Stimulated activated CD4-positive, alpha-beta T cell treated with anti-CD3 and anti-CD28 coated beads, Interleukin-15, amount 100 ng/mL, for 48 hours (primary cell): ENCODE results near the gene CALHM4.

Experiments used
- DNase-seq, 2 donors: peaks; one replicate each; pipeline ENCODE4 v3.0.0-alpha.2; 2020; ENCODE audit warnings: low read depth in 2 of 2

Gene CALHM4, protein sequence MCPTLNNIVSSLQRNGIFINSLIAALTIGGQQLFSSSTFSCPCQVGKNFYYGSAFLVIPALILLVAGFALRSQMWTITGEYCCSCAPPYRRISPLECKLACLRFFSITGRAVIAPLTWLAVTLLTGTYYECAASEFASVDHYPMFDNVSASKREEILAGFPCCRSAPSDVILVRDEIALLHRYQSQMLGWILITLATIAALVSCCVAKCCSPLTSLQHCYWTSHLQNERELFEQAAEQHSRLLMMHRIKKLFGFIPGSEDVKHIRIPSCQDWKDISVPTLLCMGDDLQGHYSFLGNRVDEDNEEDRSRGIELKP

DNA sequence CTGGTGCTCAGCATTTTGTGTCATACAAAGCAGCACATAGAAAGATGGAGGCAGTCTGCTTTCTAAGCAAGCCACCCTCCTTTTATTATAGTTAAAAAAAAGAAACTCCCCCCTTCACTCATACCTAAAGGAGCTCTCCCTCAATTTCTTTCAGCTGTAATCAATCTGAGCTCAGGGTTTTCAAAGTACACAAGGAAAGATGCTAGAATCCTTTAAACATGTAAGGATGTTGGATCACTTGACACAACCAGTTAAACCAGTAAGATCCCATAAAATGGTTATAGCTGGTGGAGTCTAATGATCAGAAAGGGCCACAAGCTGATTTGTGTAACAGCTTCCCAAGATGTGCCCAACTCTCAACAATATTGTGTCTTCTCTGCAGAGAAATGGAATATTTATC is at the start of gene CALHM4:
Gene CALHM4 (plus strand): TSS at position 301 of the 400 bp plus-strand sequence. CDS start 43 bp downstream, at position 344.
- no peak for DNase-seq

DNA sequence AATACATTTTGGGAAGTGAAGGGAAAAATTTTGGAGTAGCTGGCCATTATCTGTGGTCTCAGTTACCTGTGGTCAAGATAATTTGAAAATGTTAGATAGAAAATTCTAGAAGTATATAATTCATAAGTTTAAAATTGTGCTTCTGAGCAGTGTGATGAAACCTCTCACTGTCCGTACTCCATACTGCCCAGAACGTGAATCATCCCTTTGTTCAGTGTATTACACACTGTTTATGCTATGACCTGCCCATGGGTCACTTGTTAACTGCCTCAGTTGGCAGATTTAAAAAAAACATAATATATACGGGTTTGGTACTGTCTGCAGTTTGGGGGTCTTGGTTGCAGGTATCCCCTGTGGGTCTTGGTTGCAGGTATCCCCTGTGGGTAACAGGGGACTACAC is 46.2 kb upstream of the CALHM4 start:
- no peak for DNase-seq

DNA sequence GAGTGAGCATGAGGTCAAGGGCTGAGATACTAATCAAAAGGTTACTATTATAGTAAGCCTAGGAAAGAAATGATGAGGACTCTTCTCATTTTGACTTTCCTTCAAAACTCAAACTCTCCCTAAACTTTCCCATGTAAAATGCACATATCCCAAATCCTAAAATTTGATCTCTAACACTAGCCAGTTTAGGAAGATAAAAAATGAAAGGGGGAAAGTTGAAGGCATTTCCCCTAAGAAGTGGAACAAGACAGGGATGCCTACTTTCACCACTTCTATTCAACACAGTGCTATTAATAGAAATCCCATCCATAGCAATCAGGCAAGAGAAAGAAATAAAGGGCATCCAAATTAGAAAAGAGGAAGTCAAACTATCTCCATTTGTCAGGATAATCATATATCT is 45.0 kb upstream of the CALHM4 start:
- DNase-seq: no peak

DNA sequence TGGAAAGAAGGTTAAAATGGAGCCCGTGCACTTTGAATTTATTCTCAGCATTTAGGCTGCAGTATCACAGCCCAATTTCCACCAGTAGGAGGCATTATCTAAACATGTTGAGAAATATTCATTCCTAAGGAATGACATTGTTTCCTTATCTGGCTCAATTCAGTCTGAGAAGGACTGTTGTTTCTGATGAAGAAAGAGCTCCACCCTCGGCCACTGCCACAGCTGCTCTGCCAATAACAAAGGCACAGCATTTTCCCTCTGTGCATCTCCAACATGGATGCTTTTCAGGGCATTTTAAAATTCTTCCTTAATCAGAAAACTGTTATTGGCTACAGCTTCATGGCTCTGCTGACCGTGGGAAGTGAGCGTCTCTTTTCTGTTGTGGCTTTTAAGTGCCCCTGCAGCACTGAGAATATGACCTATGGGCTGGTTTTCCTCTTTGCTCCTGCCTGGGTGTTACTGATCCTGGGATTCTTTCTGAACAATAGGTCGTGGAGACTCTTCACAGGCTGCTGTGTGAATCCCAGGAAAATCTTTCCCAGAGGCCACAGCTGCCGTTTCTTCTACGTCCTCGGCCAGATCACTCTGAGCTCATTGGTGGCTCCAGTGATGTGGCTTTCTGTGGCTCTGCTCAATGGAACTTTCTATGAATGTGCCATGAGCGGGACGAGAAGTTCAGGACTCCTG is 42.0 kb upstream of the CALHM4 start, which contains the start of gene CALHM5:
Gene CALHM5 (plus strand): TSS at position 216 of the 687 bp plus-strand sequence. CDS start 58 bp downstream, at position 274.
- DNase-seq: no peak

DNA sequence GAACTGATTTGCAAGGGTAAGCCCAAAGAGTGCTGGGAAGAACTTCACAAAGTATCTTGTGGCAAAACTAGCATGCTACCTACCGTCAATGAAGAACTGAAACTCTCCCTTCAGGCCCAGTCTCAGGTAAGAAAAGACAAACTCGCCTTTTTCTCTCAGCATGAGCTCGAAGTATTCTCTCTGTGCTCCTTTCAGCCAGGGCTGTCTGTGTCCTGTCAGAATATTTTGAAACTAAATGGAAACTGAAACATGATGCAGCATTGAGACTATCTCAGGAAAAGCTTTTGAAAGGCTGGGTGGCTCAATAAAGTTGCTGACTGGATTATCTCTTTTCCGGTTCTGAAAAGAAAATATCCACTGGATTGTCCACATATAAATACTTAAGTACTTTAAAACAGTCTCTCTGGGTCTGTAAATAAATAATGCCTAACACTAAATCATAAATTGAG is 41.4 kb upstream of the CALHM4 start:
- no peak for DNase-seq

DNA sequence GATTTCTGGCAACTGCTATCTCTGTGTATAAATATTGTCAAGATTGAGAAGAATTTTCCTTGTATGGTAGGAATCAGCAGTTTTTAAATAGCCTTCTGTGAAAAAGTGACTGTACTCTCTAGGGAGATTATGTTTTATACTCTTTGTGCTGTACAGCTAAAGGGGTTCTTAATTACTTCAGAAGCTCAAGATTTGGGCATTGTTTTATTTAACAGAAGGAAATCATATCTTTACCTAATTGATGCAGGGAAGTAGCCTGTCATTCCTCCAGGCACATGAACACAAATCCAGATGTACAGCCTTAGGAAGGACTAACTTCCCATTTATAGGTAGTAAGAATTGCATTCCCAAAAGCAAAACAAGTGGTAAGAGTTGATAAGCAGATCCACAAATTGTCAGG is 40.8 kb upstream of the CALHM4 start:
- no peak for DNase-seq

DNA sequence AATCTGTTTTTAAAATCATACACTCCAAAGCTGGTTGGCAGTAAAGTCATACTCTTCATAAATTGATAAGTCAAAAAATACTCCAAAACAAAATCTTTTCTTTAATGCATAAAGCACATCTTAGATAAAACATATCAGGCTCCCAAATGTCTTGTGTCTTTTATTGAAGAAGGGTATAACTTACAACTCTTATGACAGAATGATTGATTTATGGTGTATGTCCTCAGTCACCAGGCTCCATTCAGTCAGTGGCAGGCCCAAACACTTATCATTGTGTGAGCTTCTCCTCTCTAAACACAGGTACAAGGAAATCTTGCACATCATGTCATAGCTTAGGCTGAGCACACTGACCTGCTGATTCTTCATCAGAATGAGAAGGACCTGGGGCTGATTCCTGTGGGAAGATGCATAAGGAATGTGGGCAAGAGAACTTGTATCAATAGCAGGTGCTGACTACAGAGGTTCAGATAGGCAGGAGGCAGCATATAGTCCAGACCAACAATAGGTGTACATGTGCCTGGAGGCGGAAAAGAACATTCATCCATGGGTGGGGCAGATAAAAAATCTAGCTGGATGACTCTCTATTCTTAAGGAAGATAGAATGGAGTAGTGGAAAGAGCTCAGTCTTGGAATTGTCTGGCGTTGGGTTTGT is 40.2 kb upstream of the CALHM4 start:
- DNase-seq: no peak

DNA sequence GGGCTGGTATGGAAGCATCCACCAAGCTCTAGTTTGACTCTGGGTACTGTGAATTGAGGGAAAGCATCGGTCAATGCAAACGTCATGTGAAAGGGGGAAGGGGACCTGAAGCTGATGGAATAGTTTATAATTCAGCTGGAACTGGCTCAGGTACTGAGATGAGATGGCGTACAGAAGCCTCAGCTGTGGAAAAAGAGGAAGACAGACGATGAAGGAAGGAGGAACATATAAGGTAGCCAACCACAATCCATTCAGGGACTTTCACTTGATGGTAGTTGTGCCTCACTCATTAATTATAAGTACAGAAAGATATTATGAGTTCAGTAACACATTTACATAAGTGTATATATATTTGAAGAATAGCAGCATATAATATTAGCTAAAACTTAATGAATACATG is 39.4 kb upstream of the CALHM4 start:
- no peak for DNase-seq

DNA sequence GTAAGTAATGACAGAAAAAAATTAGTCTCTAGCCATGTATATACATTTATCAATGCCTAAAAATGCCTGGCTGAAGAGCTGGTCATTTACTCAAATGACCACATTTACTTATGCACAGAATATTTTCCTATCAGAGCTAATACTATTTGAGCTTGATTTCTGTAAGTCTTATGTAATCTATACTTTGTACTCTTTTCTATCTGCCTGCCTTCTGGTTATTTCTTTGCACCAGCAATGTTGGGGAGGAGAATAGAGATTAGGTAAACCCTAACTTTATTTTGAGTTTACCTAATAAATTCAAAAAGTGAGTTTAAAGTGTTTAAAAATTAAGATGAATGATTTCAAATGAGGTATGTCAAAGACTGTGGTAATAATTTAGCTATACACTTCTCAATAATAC is 38.4 kb upstream of the CALHM4 start:
- DNase-seq: no peak

DNA sequence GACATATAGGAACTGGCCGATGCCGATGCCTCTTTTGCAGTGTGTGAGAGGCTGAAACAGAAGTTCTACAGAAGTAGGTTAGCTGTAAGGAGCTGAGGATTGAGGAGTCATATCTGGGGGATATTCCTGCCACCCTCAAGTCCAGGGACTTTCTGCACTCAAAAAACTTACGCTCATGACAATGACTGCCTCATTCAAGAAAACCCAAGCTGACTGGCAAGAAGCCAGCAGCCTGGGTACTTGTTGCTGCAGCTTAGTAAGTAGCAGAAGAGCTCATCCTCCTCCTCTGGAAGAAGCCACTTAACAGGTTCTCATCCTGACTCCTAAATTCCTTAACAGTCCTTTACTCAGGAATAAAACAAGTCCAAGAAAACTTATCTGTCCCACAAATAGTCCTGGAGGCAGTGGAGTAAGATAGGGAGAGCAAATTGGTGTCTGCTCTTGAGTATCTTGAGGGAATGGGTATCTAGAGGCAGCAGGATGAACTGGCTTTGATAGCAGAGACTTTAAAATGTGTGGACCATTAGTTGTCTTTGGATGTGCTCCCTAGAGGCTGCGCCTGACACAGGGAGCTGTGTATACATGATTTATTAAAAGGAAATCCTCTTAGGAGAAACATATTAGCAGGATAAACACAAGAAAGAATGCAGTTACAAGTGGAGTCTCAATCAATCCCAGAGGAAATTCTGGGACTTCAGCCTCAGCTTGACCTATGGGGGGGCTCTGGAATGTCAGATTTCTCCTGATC is 34.8 kb upstream of the CALHM4 start:
- no peak for DNase-seq

DNA sequence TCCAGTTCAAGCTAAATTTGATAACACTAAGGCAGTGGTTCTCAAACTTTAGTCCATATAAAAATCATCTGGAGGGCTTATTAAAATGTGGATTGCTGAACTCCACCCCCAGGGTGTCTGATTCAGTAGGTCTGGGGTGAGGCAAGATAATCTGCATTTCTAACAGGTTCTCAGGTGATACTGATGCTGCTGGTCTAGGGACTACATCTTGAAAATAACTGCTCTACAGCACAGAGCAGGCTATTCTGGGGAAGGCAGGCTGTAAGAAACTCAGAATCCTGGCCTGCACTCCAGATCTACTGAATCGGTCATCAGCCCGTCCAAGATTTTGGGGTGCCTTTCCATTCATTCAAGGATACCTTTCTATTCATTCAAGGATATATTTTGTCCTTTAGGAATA is 30.7 kb upstream of the CALHM4 start:
- no peak for DNase-seq

DNA sequence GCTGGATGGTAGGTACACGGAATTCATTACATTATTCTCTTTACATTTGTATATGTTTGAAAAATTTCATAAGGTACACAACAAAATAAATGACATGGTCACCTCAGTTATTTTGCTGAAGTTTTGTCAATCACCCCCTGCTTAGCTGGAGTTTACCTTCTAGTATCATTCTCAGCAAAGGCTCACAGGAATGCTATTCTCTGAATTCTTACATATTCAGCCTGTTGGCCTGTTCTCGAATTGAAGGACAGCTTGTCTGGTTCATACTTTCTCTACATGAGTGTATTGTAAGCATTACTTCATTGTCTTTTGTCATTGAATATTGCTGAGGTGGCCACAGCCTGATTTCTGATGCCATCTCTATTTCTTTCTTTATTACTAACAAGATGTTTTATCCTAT is 29.3 kb upstream of the CALHM4 start:
- no peak for DNase-seq

DNA sequence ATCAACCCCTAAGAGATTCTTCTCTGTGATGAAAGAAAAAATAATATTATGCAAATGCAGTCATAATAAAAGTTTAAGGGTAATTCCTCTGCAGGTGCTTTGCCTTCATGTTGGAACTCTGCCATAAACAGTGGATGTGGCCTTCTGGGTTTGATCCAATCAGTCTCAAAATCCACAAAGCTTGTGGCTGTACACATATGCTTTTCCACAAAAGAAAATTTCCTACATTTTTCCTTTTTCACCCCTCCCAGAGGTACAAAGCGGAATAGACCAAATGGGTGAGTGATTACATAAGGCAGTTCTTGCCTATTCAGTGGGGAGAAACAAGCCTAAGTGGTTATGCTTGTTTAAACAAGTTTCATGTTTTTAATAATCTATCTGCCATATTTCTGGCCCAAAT is 25.4 kb upstream of the CALHM4 start:
- DNase-seq: no peak

DNA sequence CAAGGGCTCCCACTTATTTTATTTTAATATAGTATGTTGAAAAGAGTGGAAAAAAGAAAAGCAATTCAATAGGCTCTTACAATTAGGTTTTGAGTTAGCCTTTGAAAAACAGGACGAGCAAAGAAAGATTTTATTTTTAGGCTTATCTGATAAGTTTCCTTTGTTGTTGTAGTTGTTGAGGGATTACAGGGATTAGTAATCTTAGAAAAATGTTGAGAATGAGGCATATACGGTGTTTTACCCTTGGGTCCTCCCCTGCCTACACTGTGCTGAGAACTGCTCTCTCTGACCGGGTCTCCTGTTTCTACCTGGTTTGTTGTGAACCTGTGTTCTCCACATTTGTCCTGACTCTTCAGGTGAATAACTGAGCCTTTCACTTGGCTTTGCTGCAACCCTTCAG is 24.8 kb upstream of the CALHM4 start:
- DNase-seq: no peak

DNA sequence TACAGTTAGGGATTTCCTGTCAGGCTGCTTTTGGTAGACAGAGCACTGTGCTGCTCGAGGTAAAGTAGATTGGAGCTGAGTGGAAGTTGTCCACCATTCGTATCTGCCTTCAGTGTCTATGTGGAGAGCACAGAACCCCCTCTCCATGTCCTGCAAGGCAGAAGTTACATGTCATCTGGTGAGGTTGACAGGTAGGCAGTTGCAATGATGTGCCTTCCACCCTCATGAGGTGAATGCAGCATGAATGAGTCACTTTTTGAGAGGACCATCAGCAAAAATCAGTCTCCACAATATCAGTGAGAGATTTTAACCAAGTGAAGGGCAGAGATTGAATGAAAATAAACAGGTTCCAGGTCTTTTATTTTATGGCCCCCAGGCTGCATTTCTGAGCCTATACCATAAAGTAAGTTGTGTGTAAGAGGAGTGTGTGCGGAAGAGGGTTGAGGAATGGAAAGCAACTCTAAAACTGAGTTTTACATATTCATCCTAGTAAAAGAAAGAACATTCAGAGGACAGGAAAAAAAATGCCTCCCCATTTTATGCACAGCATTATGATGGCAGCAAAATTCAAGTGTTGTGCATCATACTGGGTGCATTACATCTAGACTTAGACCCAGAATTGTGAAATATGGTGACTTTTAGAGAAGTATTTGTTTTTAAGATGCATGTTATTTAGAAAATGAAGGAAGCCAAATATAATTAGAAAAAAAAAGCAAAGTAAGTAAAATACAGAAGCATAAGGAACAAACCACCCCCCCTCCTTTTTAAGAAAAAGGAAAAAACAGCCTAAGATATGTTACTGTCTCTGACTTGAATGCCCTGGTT is 23.9 kb upstream of the CALHM4 start:
- no peak for DNase-seq

DNA sequence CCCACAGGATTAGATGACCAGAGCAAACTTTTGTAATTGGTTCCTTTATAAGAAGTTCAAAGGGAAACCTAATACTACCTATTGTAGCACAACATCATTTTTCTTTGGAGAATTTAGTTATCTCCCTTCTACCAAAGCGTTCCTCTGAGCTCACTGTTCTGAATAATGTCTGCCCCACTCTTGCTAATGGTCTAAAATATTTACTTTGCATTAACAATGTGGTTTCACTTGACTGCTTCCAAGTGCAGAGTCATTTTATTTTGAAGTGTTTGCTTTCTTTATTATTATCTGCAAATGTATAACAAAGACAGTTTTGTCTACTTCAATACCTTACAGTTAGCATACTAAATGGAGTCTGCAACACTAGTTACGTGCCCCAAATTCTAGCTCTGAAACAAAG is 23.1 kb upstream of the CALHM4 start:
- no peak for DNase-seq

DNA sequence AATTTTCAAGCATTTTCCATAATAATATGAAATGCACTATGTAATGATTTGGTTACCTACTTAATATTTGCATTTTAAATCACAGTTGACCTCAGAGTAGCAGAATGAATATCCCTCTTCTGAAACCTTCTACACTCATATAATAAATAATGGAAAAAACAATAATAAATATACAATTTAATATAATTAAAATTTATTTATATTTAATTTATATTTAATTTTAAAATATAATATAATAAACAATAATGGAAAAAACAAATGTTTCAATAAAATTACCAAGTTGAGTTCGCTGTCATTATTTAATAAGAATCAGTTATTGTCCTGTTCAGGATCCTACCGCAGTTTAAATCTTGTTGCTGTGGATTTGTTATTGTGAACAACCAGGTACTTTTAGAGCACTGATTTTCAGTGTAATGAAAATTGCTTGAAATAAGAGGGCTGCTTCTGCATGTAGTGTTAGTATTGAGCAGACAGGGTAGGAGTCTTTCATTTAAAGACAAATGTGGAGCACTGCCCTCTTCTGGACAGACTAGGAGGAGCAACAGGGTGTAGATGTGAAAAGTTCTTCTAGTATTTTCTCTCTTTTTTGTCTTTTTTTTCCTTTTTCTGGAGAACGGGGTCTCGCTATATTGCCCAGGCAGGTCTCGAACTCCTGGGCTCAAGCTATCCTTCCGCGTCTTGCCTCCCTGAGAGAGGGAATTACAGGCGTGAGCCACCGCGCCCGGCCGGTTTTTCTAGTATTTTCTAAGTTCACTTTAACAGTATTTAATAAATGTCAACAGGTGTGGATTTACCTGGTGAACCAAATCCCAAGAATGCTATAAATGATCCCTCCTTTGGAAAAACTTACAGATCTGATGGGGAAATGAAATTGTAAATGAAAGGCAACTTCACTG is 21.6 kb upstream of the CALHM4 start:
- DNase-seq: peak; percentile 24 to 50

DNA sequence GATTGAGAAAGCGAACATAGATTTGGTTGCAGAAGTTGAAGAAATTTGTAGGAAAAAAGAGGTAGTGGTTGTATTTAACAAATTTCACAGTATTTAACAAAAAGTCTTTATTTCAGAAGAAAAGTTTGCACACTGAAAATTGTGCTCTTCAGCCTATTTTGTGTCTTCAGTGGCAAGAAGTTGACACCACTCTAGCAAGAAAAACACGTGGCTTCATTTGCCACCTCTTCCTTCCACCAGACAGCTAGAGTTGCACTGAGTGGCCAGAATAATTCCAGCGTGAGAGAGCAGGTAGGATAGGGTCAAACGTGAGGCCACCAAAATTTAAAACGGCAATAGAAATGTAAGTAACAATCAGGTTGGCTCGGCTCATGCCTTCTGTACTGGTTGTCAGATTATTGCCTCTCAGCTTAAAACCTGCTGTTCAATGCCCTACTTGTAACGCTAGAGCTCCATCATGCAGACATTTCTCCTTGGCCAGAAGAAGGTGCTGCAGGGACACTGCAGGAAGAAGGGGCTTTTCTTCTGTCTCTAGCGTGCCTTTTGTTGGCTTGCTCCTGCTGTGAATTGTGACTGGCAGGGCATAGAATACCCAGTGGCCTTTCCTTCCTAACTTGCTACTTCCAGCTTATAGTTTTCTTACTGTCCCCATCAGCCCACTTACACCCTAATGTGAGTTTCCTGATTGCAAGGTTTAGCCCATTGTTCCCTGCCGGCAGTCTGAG is 20.2 kb upstream of the CALHM4 start:
- DNase-seq: no peak

DNA sequence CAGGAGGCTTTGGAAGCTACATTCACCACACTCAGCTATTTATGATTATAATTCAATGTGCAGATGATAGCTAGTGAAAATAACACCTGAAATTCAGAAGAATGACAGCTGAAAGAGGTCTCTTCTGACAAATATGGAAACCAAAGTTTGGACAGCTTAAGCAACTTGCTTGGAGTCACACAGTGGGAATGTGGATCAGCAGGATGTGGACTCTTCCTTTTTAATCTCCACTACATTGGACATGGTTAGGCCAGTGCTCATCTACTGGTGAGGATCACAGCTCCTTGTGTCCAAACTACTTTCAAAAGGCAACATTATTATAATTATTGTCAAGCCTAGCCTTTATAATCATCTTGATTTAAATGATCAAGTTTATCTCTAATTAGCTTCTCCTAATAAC is 18.4 kb upstream of the CALHM4 start:
- DNase-seq: no peak
